HG02852 (cell line): ENCODE results near the gene SMG9.
A peak's percentile ranks its signal among the peaks of the same experiment; 100 is the strongest.
"Not testable (repeated sequence)": the region's sequence is repeated elsewhere in the genome, so short reads cannot be mapped to it uniquely, and the experiment has no call there.

Source experiments
- ATAC-seq: cut with Tn5 transposase; IDR thresholded peaks from one replicate; pipeline ENCODE4 v1.9.1; 2021; ENCODE audit warnings: mild to moderate bottlenecking, moderate library complexity; ENCODE audit not compliant: unreplicated experiment

The SMG9 gene

DNA sequence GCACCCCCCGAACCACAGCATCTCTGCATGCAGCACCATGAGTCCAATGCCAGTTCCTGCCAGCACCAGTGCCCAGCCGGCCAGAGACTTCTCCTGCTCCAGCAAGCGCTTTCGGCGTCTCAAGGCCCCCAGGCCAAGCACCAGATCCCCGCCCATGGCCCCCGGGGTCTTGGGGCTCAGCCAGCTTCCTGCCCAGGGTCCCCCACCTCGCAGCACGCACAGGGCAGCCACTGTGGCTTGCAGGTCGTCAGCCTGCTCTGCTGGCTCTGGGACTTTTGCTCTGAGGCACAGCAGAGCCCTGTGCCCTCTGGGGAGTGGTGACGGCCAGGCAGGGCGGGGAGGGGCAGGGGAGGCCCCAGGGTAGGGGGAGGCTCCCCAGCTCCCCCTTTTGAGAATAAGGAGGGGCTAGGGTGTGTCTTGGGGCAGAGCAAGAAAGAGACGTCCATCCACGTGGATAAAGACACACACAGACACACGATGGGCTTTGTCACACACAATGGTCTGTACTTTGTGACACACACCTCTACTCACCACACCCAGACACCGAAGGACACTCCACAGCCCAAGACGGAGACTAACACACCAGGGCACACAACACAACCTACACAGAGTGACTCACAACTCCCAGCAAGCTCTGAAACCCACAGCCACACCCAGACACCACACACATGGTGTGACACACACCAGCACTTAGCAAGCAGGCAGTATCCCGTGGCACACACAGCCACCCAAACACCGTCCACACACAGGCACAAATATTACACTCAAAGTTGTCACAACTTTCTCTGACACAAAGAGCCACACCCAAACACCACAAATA lies 26.2 kb upstream of the SMG9 start, which contains the start of gene KCNN4:
Gene KCNN4 (minus strand): TSS at position 268 of the 820 bp plus-strand sequence. CDS start 112 bp downstream, at position 156.
- no peak for ATAC-seq

DNA sequence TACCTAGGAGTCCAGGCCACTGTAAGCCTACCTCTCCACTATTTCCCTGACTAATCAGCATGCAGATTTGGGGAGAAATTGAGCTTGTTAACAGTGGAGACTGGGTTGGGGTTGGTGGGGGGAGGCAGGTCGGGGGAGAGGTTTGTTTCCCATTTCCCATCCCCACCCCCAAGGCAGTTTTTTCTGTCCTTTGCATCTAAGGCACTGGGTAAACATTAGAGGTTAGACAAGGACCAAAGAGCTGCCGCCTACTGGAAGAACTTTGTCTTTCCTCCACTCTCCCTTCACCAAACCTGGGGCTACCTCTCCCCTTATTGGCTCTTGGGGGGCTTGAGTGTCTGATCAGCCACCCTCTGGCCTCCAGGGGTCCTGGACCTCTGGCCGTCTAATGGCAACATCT lies 25.1 kb upstream of the SMG9 start:
- no peak for ATAC-seq

- no peak for ATAC-seq
Measured at GRCh38 chr19:43779147-43779819, 24.5 kb upstream of the SMG9 start.

- no peak for ATAC-seq
Measured at GRCh38 chr19:43778651-43779050, 23.9 kb upstream of the SMG9 start.

DNA sequence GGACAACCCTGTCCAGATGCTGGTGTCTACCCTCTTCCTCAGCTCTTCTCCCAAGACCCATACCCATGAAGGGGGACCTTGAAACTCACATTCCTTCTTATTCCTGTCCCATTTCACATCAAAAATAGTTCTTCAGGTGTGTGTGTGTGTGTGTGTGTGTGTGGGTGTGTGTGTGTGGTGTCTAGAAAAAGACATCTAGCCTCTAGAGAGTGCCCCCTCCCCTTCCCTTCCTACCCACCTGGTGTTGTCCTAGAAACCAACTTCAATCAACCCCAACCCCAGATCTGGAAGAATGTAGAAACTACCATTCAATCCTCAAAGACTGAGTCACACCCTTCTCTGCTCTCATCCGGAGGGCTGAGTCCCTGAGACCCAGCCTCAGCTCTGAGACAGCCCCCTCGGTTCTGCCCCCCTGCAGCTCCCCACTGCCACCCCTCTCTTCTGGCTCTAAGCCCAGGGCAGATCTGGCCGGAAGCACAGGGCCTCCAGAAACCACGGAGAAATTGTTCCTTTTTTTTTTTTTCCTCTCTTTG lies 22.5 kb upstream of the SMG9 start:
- no peak for ATAC-seq

- ATAC-seq: no peak
Measured at GRCh38 chr19:43776286-43776685, 21.5 kb upstream of the SMG9 start.

GRCh38 chr19:43775299-43775890 lies 20.6 kb upstream of the SMG9 start:
- no peak for ATAC-seq

- not testable (repeated sequence) for ATAC-seq
Measured at GRCh38 chr19:43774940-43775258, 20.1 kb upstream of the SMG9 start.

DNA sequence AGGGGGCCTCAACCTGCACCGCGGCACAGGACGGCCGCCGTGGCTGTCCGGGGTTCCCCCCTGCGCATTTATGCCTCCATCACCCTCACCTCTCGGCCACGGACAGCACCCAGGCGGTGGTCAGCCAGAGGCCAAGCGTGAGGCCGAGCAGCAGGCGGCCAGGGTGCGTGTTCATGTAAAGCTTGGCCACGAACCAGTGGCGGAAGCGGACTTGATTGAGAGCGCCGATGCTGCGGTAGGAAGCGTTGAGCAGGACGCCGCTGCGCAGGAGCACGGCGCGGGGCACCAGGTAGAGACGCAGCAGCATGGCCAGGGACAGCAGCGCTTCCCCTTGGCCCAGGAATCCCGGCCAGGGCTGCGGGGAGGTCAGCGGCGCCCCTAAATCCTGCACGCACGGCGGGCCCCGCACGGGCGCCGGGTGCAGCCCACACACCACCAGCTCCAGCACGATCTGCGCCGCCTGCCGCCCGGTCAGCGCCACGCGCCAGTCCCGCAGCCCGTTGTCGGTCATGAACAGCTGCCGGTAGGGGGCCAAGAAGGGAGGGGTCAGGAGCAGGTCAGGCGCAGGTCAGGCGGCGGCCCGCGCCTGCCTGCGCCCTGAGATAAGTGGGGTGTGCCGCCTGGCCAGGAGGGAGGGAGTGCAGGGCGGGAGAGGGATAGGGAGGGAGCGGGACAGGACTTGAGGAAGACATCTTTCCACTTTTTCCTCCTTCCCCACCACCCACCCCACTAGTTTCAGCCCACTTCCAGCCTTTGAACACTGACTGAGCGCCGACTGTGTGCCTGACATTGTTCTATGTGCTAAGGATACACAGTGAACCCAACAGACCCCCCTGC lies 19.6 kb upstream of the SMG9 start:
- no peak for ATAC-seq

DNA sequence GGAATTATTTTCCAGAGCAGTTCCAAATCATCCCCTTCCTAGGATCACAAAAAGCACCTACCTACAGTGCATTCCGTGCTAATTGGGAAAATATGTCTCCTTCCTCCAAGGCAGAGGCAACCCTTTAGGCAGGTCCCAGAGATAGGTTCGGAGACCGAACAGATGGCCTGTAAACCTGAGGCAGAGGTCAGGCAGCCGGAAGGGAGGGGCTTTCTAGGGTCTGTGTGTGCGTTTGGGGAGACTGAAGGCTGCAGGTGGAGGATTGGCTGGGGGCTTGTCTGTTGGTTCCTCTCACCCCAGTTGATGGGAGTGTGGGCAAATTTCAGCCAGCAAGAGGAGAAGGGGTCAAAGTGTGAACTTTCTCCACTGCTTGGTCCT lies 19.0 kb upstream of the SMG9 start:
- no peak for ATAC-seq

DNA sequence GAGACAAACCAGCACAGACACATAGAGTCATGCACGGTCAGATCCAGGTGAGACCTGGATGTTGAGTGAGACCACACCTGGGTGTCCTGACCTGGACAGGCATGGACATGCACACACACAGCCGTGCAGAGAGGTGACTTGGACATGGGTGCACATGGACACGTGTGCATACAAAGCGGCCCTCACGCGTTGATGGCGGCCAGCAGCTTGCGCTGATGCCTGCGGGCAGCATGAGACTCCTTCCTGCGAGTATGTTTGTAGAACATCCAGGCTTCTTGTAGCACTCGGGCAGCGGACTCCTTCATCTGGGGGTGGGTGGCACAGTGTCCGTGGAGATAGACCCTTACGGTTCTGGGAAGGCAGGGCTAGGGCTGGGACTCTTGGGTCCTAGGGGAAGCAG lies 14.5 kb upstream of the SMG9 start:
- no peak for ATAC-seq

DNA sequence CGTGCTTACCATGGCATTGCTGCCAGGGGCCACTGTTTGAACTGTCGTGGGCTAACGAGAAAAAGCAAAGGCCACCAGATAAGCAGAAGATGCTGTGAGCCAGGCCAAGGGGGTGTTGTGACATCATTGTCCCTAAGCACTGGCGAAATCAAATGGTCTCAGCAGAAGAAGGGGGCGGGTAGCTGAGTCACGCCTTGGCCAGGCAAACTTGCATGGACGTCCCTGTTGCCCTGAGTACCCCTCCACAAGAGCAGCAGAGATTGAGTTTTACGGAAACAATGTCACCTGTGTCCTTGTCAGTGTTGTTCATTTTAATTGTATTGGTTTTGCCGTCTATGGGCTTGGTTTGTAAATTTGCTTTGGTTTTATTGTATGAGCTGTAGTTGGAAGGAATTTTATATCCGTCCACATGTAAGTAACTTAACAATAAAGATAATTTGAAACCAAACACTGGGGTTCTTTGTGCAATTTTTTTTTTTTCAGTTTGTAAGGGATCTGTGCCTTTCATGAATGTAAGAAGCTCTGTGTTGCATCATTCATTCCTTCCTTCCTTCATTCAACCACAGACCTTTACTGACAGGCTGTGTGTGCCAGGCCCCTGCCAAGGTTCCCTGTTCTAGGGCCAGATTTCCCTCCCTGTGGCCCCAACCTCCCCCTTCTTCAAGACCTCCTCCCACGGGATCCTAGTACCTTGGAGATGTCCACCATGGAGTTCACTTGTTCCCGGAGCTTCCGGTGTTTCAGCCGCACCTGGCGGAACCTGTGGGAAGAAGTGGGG lies 13.7 kb upstream of the SMG9 start:
- ATAC-seq: no peak

DNA sequence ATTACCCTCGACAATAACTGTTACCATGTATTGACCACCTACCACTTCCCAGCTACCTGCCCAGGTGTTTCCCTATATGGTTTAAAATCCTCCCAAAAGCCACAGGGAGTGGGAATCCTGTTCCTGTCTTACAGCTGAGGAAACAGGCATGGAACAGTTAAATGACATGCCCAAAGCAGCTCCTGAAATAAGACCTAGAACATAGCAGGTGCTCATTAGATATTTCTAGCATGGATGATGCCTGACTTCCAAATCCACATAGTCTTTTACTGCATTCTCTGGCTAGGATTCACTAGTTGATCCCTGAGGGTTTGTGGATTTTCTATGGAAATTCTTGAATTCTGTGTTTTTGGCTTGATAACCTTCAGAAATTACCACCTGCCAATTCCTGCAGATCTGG lies 13.1 kb upstream of the SMG9 start:
- no peak for ATAC-seq

DNA sequence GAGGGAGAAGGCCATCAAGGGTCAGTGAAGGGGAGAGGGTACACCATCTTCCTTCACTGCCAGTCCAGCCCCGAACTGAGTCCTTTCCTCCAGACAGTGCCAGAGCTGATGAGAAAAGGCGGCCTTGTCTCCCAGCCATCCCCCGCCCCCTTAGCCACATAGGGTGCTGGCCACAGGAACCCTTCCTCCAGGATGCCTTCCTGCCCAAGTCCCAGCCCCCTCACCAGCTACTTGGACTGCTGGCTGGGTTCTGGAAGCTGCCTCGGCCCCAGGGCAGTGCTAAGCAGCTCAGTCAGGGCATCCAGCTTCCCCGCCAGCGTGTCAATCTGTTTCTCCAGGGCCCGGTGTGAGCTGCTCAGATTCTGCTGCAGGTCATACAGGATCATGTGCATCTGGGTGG lies 12.6 kb upstream of the SMG9 start:
- no peak for ATAC-seq

DNA sequence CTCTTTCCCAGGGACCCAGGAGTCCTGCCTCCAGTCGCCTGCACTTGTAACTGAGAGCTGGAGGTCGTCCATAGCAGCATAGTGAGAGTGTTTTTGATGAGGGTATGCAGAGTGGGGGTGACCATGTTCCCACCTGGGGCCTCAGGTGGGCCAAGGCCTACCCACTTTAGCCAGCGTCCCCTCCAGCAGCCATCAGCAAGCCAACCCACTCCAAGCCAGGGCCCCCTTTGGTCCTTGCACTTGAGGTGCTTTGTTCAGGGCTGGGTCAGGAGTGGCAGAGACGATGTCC lies 11.9 kb upstream of the SMG9 start:
- ATAC-seq: no peak

DNA sequence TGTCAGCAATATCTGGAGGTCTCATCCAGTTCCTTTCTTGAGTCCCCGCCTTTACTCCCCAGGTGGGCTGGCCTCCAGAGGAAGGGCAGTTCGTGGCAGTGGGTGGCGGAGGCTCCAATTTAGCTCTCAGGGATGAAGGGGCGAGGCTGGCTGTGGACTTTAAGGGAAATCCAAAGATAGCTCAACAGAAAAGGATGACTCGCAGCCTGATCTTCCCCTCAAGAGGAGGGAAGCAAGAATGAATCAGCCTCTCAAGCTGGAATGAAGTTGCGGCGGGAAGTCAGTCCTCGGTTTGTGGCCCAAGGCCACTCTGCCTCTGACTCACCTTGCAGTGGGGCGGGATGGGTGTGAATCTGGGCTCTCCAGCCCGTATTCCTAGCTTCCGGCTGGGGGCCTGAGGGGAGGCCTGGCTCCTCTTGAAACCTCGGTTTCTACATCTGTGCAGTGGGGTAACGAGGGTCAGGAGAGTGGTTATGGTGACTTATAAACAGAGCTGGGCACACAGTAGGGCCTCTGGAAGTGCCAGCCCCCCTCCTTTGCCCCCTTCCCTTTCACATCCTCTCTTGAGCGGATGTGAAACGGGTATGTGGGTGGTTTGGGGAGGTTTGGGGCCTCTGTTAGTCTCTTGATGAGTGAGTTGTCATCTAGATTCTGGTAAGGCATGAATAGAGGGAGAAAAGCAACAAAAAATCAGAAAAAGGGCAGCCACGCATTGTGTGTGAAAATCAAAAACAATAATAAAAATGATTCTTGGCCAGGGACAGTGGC lies 10.5 kb upstream of the SMG9 start:
- peak; percentile 59 for ATAC-seq

DNA sequence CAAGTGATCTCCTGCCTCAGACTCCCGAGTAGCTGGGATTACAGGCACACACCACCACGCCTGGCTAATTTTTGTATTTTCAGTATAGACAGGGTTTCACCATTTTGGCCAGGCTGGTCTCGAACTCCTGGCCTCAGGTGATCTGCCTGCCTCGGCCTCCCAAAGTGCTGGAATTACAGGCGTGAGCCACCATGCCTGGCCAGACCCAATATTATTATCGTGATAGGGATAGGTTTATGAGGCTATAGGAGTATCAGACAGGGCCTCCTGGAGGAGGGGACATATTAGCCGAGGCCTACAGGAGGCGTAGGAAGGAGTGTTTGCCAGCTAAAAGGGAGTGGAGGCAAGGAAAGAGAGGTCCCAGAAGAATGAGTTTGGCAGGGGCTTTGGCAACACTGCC lies 9.9 kb upstream of the SMG9 start:
- ATAC-seq: not testable (repeated sequence)

- ATAC-seq: no peak
Measured at GRCh38 chr19:43763473-43763939, 8.7 kb upstream of the SMG9 start.

GRCh38 chr19:43762814-43763213 lies 8.1 kb upstream of the SMG9 start:
- no peak for ATAC-seq

DNA sequence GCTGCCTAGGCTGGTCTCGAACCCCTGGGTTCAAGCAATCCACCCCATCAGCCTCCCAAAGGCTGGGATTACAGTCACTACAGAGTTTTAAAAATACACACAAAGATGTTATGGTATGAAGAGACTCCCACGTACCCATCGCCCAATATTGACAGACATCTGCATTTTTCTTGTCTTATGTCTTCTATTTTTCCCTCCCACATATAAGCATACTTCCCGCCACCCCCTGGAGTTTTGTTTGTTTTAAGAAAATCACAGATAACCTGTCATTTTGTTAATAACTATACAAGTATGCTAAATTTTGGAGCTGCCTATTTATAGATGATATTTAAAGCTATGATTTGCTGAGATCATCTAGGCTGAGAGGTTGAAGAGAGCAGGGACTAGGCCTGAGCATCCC lies 6.2 kb upstream of the SMG9 start:
- no peak for ATAC-seq
